NCI-H524 treated with DMSO at 0.1 percent for 48 hours (cell line): ENCODE data around the gene RPP30.

Source experiments
- DNase-seq: peaks from one replicate; lab custom pipeline; 2025; lab: John Stamatoyannopoulos, UW

The RPP30 gene

DNA sequence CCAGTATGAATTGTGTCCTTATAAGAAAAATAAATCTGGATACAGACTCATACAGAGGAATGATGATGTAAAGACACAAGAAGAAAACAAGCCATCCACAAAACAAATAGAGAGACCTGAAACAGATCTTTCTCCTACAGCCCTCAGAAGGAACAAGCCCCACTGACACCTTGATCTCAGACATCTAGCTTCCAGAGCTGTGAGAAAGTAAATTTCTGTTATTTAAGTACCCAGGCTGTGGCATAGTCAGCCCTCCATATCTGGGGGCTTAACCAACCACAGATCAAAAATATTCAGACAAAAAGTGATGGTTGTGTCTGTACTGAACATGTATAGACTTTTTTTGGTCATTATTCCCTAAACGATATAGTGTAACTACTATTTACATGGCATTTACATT, 73.0 kb downstream of the RPP30 start:
- no peak for DNase-seq

DNA sequence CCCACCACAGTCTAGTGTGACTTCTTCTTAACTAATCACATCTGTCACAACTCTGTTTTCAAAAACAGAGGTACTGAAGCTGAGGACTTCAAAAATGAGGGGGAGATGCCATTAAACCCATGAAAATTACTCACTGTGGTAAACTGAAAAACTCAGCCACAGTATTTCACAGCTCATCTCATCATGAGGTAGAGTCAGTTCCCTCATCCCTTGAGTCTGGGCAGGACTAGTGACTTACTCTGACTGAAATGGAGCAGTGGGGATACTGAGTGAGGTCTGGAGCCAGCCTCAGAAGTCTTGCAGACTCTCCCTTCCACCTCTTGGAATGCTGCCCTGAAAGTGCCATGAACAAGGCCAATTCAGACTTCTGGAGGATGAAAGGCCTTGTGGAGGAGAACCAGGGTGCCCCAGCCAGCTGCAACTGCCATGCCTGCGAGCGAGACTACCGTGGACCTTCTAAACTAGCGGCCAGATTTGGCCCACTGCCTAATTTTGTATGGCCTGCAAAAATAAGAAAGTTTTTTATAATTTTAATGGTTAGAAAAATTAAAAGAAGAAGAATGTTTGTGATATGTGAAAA, 73.8 kb downstream of the RPP30 start:
- DNase-seq = no peak

DNA sequence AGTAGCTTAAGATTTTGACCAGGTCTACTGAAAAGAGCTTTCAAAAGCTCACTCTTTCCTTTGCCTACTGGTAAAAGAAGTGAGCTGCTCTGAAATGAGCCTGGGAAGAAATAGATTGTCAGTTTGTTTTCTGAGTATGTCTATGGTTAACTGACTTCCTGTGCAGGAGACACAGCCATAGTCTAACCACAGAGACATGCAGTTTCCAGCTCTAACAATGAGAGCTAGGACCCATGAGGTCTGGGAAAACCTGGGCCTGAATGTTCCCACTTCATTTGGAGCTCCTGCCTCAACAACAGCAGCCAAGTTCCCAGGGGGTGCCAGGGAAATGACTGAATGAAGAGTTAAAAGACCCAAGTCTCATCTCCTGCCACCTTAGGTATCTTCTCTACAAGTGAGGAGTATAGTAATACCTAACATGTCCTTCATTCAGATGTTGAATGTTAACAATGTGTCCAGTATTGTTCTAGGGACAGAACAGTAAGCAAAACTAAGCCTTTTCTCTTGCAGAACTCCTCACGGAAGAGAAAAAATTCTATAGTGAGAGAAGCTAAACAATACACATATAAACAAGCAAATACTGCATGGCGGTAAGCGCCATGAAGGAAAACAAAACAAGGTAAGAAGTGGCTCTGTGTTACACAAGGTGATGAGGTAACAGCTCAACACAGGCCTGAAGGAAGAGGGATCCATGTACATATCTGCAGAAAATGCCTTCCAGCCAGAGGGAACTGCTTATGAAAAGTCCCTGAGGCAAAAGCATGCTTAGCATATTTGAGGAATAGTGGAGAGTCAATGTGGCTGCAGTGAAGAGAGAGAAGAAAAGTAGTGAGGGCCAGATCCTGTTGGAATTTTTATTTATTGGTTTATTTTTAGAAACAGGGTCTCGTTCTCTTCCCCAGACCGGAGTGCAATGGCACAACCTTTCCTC, 75.5 kb downstream of the RPP30 start:
- no peak for DNase-seq
